ENCODE results near the gene ZNF76.

Gene ZNF76

GRCh38 chr6:35237476-35237875 lies 22.1 kb upstream of the ZNF76 start:
- no peak for DNase-seq (ENCODE audit: low spot score)

GRCh38 chr6:35238843-35239289 lies 20.7 kb upstream of the ZNF76 start:
- DNase-seq (ENCODE audit: low spot score): no peak

DNA sequence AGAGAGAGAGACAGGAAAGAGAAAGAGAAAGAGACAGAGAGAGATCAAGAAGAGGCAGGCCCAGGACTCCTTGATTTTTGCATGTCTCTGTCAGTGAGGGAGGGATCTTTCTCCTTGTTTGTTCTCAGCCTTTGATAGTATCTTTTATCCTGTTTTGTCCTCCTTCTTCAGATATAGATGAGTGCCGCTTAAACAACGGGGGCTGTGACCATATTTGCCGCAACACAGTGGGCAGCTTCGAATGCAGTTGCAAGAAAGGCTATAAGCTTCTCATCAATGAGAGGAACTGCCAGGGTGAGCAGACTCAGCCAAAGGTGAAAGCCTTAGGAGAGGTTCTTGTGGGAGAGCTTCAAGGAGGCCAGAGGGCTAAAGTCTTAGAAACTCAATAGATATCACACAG lies 20.0 kb upstream of the ZNF76 start:
- DNase-seq (ENCODE audit: low spot score): no peak

DNA sequence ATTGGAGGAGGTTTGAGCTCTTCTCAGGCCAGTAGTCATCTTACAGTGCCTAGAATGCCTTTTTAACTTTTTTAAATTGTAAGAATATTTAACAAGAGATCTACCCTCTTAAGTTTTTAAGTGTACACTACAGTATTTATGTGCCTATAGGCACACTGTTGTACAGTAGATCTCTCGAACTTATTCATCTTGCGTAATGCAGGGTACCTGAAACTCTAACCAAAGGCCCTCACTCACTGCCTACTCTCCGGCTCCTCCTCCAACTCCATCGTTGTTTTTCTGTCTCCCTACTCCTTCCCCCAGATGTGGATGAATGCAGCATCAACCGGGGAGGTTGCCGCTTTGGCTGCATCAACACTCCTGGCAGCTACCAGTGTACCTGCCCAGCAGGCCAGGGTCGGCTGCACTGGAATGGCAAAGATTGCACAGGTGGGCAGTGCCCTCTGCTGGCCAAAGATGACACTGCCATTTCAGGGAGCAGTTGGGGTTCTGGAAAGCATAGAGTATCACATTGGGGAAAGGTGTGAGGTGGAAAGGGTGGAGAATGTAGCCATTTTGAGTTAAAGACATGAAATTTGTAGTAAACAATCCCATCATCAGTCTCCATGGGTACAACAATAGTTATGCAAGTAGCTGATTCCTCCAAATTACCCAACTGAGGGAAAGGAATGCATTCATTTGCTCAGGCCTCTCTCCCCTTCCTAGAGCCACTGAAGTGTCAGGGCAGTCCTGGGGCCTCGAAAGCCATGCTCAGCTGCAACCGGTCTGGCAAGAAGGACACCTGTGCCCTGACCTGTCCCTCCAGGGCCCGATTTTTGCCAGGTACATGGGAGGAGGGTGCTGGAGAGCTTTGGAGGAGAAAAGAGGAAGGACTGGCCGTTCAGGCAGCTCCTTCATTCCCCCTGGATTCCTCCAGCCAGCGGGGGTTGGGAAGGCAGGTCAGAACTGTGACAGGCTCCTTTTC lies 18.4 kb upstream of the ZNF76 start:
- DNase-seq (ENCODE audit: low spot score): peak; percentile 41

GRCh38 chr6:35242486-35242885 lies 17.0 kb upstream of the ZNF76 start:
- no peak for DNase-seq (ENCODE audit: low spot score)

- DNase-seq (ENCODE audit: low spot score): no peak
Observed at GRCh38 chr6:35242906-35243305, 16.6 kb upstream of the ZNF76 start.

- DNase-seq (ENCODE audit: low spot score): no peak
Observed at GRCh38 chr6:35243386-35243958, 16.1 kb upstream of the ZNF76 start.

GRCh38 chr6:35244551-35244950 lies 15.0 kb upstream of the ZNF76 start:
- no peak for DNase-seq (ENCODE audit: low spot score)

DNA sequence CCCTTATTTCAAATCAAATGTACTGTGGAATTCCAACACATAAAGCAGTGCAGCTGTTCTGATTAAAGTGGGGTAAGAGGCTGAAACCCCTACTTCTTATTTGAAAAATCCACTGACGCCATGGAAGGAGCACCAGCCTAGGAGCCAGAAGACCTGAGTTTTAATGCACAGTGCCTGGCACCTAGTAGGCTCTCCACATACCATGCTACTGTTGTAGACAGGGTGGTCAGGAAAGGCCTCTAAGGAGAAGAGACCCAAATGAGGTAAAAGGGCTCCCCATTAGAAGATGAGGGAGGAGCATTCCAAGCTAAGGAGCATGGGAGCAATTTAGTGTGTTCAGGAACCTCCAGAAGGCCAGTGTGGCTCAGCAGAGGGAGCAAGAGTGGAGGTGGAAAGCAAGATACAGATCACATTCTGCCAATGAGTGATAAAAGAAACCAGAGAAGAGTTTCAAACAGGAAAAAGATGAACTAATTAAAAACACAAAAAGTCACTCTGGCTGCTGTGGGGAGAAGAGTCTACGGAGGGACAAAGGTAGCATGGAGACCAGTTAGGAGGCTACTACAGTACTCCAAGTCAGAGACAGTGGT lies 11.8 kb upstream of the ZNF76 start:
- DNase-seq (ENCODE audit: low spot score): no peak

DNA sequence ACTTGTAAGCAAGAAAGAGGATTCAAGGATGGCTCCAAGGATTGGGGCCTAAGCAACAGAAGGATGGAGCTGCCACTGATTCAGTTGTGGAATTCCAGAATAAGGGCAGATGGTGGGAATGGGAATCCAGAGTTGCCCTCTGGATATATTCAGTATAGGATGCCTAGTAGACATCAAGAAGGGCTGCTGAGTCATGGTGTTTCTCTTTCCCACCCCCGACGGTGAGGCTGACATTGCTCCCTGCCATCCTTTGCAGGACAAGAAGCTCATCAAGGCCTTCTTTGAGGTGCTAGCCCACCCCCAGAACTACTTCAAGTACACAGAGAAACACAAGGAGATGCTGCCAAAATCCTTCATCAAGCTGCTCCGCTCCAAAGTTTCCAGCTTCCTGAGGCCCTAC lies 11.2 kb upstream of the ZNF76 start:
- no peak for DNase-seq (ENCODE audit: low spot score)

DNA sequence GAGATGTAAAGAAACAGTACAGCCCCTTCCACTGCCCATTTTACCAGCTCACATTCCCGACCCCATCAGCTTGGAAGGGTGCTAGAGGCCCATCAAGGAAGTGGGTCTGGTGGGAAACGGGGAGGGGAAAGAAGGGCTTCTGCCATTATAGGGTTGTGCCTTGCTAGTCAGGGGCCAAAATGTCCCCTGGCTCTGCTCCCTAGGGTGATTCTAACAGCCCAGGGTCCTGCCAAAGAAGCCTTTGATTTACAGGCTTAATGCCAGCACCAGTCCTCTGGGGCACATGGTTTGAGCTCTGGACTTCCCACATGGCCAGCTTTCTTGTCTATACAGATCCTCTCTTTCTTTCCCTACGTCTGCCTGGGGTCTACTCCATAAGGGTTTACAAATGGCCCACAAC lies 10.6 kb upstream of the ZNF76 start:
- no peak for DNase-seq (ENCODE audit: low spot score)

DNA sequence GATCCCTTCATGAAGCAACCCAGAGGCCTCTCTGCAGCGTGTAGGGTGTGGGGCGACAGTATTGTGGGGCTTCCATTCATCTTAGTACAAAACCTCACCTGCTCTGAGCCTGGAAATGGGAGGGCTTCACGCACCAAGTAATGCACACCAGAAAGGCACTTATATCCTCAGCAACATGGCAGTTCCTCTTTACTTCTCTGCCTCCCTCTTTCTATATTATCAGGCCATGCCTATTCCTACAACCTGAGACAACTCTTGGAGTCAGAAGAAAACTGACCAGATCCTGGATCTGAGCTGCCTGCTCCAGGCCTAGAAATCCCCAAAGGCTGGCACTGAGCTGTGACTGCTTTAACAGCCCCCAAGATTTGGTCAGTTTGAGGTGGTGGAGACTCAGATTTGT lies 7.6 kb upstream of the ZNF76 start:
- DNase-seq (ENCODE audit: low spot score): no peak

DNA sequence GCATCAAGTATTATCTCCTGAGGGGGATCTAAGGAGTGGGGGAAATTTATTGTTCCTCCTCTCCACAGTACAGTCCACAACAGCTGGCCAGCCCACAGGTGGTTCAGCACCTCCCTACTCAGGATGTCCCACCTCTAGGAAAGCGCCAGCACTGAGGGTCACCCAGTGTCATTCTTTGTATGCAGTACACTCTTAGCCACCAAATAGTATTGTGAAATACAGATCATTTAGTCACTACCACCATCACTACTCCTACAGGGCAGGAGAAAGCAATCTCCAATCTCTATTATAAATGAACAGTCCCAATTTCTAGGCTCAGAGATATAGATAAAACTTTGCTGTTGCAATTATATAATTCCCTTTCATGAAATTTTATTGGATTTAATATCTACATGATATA lies 6.3 kb upstream of the ZNF76 start:
- DNase-seq (ENCODE audit: low spot score): no peak

- no peak for DNase-seq (ENCODE audit: low spot score)
Observed at GRCh38 chr6:35258336-35258735, 1.2 kb upstream of the ZNF76 start.

DNA sequence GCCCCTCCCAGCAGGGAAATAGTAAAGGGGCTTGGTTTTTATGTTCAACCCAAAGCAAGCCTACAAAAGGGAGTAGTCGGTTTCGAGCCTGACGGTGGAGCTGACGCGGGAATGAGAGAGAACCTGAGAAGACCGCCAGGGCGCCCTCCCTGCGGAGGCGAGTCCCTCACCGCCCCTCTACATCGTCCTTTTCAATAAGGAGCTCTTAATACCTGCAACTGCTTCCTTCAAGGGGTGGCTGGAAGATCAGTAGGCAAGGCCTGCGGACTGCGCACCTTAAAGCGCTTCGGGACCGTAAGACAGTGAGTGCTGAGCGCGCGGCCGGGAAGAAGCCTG lies 709 bp upstream of the ZNF76 start:
- DNase-seq (ENCODE audit: low spot score): no peak

DNA sequence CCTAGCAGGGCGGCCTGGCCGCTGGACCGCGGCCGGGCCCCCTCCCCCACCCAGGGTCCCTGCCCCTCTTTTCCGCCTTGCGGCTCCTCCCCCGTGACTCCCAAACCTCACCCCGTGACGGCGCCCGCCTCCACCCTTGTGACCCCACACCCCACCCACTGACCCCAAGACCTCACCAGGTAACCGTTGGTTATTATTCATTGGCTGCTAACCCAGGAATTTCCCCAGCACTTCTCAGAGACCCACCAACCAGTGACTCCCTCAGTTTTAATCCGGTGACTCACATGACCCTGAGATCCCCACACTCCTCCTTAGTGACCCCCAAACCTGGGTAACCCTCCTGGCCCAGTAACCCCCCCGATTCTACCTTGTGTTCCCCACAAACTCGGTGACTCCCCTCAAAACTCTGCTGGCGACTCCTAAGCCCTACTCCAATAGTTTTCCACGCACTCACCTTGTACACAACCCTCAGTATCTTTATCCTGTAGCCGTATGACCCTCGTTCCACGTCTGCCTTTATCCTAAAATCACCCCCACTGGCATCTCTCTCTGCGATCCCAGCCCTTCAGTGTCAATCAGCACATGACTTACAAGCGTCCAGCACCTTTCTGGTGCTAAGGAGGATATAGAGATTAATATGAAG lies 534 bp downstream of the ZNF76 start:
- DNase-seq (ENCODE audit: low spot score): peak; percentile 46

DNA sequence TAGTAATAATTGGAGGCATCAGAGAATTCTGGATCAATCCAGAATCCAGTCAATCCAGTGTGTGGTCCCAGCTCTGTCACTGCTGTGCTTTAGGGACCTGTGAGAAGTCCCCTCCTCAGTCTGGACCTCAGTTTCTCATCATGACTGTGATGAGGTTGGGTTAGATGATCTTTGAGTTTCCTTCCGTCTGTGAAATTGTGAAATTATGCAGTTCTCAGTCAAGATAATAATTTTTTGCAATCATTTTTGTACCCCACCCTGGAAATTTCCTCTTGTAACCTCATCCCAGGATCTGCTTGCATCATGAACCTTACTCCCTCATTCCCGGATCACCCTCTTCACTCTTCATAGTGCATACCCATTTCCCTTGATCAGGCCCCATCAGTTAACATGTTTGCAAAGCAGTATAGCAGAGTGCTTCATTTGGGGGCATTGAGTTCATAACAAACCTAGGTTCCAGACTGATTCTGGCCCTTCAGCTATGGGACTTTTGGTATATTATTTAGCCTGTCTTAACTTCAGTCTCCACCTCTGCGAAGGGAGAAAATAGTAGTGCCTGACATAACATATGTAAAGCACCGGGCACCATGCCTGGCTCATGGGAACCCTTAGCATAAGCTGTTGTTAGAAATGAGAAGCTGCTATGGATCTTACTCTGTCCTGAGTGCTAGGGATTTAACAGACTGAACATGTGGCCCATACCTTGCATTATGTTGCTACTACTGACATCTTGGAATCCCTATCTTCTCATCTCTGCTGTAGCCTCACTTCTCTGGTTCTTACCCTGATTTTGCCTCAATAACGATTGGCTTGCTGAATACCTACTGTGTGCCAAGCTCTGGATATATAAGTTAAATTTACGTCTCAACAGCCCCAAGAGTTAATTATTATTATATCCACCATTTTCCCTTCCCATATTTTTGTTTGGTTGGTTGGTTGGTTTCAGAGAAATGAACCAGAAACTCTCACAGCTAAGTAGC lies 1.3 kb downstream of the ZNF76 start:
- no peak for DNase-seq (ENCODE audit: low spot score)

GRCh38 chr6:35262596-35262995 lies 3.1 kb downstream of the ZNF76 start:
- no peak for DNase-seq (ENCODE audit: low spot score)

DNA sequence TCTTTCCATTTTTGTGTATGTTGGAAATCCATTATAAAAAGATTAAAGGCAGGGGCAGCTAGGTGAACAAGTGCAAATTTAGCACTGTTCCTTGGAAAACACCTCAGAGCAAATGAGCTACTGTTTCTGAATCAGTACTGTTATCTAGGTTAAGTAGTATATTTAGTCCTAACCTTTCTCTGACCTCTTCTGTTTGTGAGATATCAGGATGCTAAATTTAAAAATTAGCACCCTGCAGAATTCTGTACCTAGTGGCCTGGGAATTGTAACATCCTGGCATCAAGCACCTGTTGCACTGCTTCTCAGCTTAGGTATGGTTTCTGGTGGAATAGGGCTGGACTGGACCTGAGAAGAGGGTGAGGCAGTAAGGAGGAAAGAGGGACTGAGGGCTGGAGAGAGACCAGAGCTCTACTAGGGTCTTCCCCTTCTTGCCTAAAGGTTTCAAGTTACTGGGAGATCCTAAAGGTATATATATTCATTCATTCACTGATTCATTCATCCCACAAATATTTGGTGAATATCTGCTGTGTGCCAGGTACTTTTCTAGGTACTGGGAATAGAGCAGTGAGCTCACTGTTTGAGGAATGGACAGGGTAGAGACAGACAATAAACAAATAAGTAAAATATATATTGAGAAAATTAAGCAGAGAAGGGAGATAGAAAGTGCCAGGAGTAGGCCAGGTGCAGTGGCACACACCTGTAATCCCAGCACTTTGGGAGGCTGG lies 5.2 kb downstream of the ZNF76 start:
- peak; percentile 57 for DNase-seq (ENCODE audit: low spot score)

DNA sequence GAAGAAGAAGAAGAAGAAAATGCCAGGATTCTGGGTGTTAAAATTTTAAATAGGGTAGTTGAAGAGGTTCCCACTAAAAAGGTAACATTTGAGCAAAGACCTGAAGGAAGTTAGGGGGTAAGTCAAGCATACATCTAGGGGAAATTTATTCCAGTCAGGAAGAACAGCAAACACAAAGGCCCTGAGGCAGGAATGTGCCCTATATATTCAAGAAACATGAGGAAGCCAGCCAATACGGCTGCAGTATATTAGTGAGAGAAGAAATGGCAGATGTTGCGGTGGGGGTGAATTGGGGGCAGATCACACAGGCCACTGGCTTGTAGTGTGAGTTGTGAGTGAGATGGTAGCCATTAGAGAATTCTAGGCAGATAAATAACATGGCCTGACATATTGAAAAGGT lies 6.0 kb downstream of the ZNF76 start:
- DNase-seq (ENCODE audit: low spot score): no peak

- no peak for DNase-seq (ENCODE audit: low spot score)
Observed at GRCh38 chr6:35267446-35267845, 7.9 kb downstream of the ZNF76 start.

Measured in putamen (tissue), 1 donor.